HepG2 (cell line): ENCODE results near the gene ANKUB1. TPM values are rescaled to one million over a fixed set of nuclear protein-coding genes. Genes with fewer than 3 reads are reported as not detected.

Source experiments
- ATF1 ChIP-seq: IDR thresholded peaks from 2 replicates; pipeline ENCODE4 v1.6.1; 2016; ENCODE audit warnings: mild to moderate bottlenecking, control low read depth
- CREB1 ChIP-seq, 2 experiments: fragments of 450-650 bp in 1 of 2; IDR thresholded peaks; 2 replicates each; pipeline ENCODE4 v1.6.1; 2016 to 2017; ENCODE audit warnings: control low read depth in 1 of 2, mild to moderate bottlenecking in 1 of 2, missing compliant biosample characterization in 1 of 2, missing genetic modification characterization in 1 of 2
- IKZF1 ChIP-seq: fragments of 450-650 bp; IDR thresholded peaks from 2 replicates; pipeline ENCODE4 v1.7.1; 2016
- LRRFIP1 ChIP-seq: sonication (generic); formaldehyde crosslinking; conservative IDR thresholded peaks from 2 replicates; pipeline ENCODE4 v1.4.0; 2020; ENCODE audit warnings: missing genetic modification reagents
- MTF1 ChIP-seq: sonication (generic); formaldehyde crosslinking; IDR thresholded peaks from 2 replicates; pipeline ENCODE4 v1.5.0; 2020; ENCODE audit warnings: missing genetic modification reagents
- SP140L ChIP-seq: sonication (generic); formaldehyde crosslinking; IDR thresholded peaks from 2 replicates; pipeline ENCODE4 v1.4.0; 2020; ENCODE audit warnings: missing genetic modification reagents, borderline replicate concordance
- ZMAT3 ChIP-seq: sonication (generic); formaldehyde crosslinking; conservative IDR thresholded peaks from 2 replicates; pipeline ENCODE4 v1.7.0; 2021; ENCODE audit warnings: missing genetic modification reagents
- ZNF780A ChIP-seq: sonication (generic); formaldehyde crosslinking; IDR thresholded peaks from 2 replicates; pipeline ENCODE4 v1.8.0; 2022; ENCODE audit warnings: mild to moderate bottlenecking, missing genetic modification reagents, moderate library complexity
- ZNF878 ChIP-seq: sonication (generic); formaldehyde crosslinking; IDR thresholded peaks from 2 replicates; pipeline ENCODE4 v1.8.1; 2023; ENCODE audit warnings: mild to moderate bottlenecking, missing genetic modification reagents, moderate library complexity
- polyA plus RNA-seq, 8 experiments: library from polyadenylated mRNA; depleted of rRNA in 3 of 8; stranded (reverse) in 7 of 8; unstranded in 1 of 8; fragments of >200 nt; fragmentation: Illumina TruSeq in 4 of 8; extraction: Trizol in 4 of 8; gene quantifications; 2 replicates each; pipeline versions ENCODE4 v1.2.1 to v1.2.3, GENCODE V29; 2011 to 2016; ENCODE audit warnings: low read depth in 4 of 8, missing spikeins in 1 of 8, mixed read lengths in 1 of 8; ENCODE audit not compliant: insufficient read depth in 1 of 8
- total RNA-seq, 5 experiments: library from RNA; depleted of rRNA; stranded (reverse); fragments of >200 nt; fragmentation: Illumina TruSeq; extraction: Trizol; gene quantifications; 2 replicates each; pipeline ENCODE4 v1.2.3, GENCODE V29; 2016; ENCODE audit warnings: low read depth in 1 of 5
- TF ChIP-seq, protein P1 (sequence below): IDR thresholded peaks from 2 replicates; pipeline ENCODE4 v1.6.1; 2016; ENCODE audit warnings: missing compliant biosample characterization, missing genetic modification reagents, borderline replicate concordance
- TF ChIP-seq, protein P2 (sequence below): sonication (generic); formaldehyde crosslinking; IDR thresholded peaks from 2 replicates; pipeline ENCODE4 v1.4.0; 2020; ENCODE audit warnings: mild to moderate bottlenecking, missing genetic modification reagents
- TF ChIP-seq, protein P3 (sequence below): sonication (generic); formaldehyde crosslinking; IDR thresholded peaks from 2 replicates; pipeline ENCODE4 v1.8.1; 2022; ENCODE audit warnings: mild to moderate bottlenecking, missing genetic modification reagents
- TF ChIP-seq, protein P4 (sequence below): sonication (generic); formaldehyde crosslinking; IDR thresholded peaks from 2 replicates; pipeline ENCODE4 v1.4.0; 2020; ENCODE audit warnings: missing genetic modification reagents
- TF ChIP-seq, protein P5 (sequence below): sonication (generic); formaldehyde crosslinking; IDR thresholded peaks from 2 replicates; pipeline ENCODE4 v1.9.0; 2022; ENCODE audit warnings: low read depth, missing genetic modification reagents
- TF ChIP-seq, protein P6 (sequence below): IDR thresholded peaks from 2 replicates; pipeline ENCODE4 v1.6.1; 2016; ENCODE audit warnings: missing biosample characterization, missing genetic modification reagents, low read depth

ANKUB1 gene
- total and polyA plus RNA-seq, 2 of the 13 experiments (the other 11 are each of a cell fraction or from before 2014, with no cell fraction given) = not detected

DNA sequence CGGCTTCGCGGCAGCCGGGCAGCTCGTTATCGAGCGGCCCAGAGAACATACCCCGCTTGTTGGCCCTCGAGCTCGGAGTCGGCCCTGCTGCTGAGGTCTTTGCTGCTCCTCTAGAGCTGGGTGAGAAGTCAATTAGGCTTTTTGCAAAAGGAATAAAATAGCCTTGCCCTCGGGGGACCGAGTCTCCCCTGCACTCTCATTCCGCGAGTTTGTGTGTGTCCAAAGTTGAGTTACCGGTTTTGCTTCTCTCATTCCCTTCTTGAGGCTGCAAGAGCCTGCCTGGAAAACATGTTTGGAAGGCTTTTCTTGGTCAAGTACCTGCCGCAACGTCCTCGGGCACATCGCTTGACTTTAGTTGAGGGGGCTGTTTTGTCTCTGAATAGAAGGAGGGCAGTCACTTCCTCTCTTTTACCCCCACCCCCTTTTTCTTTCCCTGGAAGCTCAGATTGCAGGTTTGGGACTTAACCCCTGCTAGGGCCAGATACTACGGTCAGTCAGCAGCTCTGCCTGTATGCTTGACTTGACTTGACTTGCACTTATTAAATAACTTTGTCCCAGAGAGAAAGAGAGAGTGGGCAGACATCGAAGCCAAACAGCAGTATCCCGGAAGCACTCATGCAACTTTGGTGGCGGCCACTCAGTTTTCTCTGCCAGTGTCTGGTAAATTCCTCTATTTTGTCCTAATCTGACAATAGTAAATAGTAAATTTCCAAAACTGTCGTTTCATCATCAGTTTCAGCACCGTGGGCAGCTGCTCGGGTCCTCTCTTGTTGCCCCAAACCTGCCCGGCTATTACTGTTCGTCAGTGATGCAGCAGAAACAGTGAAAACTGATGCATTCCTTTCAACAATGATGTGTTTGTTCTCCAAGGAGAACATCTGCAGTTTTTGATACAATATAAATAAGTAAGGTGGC, 21.3 kb upstream of the ANKUB1 start (continued):
- no peak for TF ChIP-seq LRRFIP1 (CRISPR knock-in tag)
- TF ChIP-seq, protein P1, sequence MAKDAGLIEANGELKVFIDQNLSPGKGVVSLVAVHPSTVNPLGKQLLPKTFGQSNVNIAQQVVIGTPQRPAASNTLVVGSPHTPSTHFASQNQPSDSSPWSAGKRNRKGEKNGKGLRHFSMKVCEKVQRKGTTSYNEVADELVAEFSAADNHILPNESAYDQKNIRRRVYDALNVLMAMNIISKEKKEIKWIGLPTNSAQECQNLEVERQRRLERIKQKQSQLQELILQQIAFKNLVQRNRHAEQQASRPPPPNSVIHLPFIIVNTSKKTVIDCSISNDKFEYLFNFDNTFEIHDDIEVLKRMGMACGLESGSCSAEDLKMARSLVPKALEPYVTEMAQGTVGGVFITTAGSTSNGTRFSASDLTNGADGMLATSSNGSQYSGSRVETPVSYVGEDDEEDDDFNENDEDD (CRISPR knock-in tag) = no peak
- TF ChIP-seq, protein P2, sequence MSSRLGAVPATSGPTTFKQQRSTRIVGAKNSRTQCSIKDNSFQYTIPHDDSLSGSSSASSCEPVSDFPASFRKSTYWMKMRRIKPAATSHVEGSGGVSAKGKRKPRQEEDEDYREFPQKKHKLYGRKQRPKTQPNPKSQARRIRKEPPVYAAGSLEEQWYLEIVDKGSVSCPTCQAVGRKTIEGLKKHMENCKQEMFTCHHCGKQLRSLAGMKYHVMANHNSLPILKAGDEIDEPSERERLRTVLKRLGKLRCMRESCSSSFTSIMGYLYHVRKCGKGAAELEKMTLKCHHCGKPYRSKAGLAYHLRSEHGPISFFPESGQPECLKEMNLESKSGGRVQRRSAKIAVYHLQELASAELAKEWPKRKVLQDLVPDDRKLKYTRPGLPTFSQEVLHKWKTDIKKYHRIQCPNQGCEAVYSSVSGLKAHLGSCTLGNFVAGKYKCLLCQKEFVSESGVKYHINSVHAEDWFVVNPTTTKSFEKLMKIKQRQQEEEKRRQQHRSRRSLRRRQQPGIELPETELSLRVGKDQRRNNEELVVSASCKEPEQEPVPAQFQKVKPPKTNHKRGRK (CRISPR knock-in tag) = no peak
- no peak for TF ChIP-seq MTF1 (CRISPR knock-in tag)
- no peak for TF ChIP-seq ZMAT3
- TF ChIP-seq SP140L (CRISPR knock-in tag) = no peak
- TF ChIP-seq CREB1 (IDR thresholded peaks at IDR 0.05) = no peak
- no peak for TF ChIP-seq CREB1 (CRISPR knock-in tag; IDR thresholded peaks at IDR 0.05)
- 0 out of 2 replicates have a peak, but pooled peaks have one; percentile 30 for TF ChIP-seq ZNF878
- TF ChIP-seq, protein P3, sequence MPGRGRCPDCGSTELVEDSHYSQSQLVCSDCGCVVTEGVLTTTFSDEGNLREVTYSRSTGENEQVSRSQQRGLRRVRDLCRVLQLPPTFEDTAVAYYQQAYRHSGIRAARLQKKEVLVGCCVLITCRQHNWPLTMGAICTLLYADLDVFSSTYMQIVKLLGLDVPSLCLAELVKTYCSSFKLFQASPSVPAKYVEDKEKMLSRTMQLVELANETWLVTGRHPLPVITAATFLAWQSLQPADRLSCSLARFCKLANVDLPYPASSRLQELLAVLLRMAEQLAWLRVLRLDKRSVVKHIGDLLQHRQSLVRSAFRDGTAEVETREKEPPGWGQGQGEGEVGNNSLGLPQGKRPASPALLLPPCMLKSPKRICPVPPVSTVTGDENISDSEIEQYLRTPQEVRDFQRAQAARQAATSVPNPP = 0 out of 2 replicates have a peak, but pooled peaks have one; percentile 47
- no peak for TF ChIP-seq IKZF1
- no peak for TF ChIP-seq ZNF780A (CRISPR knock-in tag)
- TF ChIP-seq, protein P4, sequence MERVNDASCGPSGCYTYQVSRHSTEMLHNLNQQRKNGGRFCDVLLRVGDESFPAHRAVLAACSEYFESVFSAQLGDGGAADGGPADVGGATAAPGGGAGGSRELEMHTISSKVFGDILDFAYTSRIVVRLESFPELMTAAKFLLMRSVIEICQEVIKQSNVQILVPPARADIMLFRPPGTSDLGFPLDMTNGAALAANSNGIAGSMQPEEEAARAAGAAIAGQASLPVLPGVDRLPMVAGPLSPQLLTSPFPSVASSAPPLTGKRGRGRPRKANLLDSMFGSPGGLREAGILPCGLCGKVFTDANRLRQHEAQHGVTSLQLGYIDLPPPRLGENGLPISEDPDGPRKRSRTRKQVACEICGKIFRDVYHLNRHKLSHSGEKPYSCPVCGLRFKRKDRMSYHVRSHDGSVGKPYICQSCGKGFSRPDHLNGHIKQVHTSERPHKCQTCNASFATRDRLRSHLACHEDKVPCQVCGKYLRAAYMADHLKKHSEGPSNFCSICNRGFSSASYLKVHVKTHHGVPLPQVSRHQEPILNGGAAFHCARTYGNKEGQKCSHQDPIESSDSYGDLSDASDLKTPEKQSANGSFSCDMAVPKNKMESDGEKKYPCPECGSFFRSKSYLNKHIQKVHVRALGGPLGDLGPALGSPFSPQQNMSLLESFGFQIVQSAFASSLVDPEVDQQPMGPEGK (CRISPR knock-in tag) = no peak
- TF ChIP-seq, protein P5, sequence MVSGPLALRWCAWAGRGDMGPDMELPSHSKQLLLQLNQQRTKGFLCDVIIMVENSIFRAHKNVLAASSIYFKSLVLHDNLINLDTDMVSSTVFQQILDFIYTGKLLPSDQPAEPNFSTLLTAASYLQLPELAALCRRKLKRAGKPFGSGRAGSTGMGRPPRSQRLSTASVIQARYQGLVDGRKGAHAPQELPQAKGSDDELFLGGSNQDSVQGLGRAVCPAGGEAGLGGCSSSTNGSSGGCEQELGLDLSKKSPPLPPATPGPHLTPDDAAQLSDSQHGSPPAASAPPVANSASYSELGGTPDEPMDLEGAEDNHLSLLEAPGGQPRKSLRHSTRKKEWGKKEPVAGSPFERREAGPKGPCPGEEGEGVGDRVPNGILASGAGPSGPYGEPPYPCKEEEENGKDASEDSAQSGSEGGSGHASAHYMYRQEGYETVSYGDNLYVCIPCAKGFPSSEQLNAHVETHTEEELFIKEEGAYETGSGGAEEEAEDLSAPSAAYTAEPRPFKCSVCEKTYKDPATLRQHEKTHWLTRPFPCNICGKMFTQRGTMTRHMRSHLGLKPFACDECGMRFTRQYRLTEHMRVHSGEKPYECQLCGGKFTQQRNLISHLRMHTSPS (CRISPR knock-in tag) = no peak
- no peak for TF ChIP-seq ATF1 (CRISPR knock-in tag)
- TF ChIP-seq, protein P6, sequence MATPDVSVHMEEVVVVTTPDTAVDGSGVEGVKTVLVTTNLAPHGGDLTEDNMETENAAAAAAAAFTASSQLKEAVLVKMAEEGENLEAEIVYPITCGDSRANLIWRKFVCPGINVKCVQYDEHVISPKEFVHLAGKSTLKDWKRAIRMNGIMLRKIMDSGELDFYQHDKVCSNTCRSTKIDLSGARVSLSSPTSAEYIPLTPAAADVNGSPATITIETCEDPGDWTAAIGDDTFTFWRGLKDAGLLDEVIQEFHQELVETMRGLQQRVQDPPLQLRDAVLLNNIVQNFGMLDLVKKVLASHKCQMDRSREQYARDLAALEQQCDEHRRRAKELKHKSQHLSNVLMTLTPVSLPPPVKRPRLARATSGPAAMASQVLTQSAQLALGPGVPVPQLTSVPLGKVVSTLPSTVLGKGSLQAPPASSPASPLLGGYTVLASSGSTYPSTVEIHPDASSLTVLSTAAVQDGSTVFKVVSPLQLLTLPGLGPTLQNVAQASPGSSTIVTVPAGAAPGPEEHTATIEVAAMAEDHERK = no peak
